ENCODE data around the gene AMT.

AMT gene

DNA sequence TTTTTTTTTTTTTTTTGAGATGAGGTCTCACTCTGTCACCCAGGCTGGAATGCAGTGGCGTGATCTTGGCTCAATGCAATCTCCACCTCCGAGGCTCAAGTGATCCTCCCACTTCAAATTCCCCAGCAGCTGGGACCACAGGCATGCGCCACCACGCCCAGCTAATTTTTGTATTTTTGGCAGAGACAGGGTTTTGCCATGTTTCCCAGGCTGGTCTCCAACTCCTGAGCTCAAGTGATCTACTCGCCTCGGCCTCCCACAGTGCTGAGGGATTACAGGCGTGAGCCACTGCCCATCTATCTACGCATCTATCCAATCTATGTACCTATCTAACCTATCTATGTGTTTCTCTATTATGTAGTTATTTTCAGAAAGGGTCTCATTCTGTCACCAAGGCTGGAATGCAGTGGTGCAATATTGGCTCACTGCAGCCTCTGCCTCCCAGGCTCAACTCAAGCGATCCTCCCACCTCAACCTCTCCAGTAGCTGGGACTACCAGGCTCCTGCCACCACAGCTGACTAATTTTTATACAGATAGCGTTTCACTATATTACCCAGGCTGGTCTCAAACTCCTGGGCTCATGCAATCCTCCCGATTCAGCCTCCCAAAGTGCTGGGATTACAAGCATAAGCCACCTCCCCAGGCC, 43.9 kb downstream of the AMT start:
- H3K27me3 ChIP-seq (ENCODE audit: insufficient read depth, low read length, poor library complexity, severe bottlenecking) = no peaks in the 10 kb centered on the region
- H3K79me2 ChIP-seq (ENCODE audit: insufficient read depth, low read length) = peaks cover 96% of the 10 kb centered on the region
- TF ChIP-seq, protein P1, sequence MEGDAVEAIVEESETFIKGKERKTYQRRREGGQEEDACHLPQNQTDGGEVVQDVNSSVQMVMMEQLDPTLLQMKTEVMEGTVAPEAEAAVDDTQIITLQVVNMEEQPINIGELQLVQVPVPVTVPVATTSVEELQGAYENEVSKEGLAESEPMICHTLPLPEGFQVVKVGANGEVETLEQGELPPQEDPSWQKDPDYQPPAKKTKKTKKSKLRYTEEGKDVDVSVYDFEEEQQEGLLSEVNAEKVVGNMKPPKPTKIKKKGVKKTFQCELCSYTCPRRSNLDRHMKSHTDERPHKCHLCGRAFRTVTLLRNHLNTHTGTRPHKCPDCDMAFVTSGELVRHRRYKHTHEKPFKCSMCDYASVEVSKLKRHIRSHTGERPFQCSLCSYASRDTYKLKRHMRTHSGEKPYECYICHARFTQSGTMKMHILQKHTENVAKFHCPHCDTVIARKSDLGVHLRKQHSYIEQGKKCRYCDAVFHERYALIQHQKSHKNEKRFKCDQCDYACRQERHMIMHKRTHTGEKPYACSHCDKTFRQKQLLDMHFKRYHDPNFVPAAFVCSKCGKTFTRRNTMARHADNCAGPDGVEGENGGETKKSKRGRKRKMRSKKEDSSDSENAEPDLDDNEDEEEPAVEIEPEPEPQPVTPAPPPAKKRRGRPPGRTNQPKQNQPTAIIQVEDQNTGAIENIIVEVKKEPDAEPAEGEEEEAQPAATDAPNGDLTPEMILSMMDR (conservative IDR thresholded peaks at IDR 0.05; ENCODE audit: low read length) = no peak
- TF ChIP-seq EZH2phosphoT487 (IDR thresholded peaks at IDR 0.05; ENCODE audit: borderline replicate concordance) = no peak
- no peak overlapping the region for H3K4me2 ChIP-seq (ENCODE audit: low read depth, low read length, poor library complexity, severe bottlenecking)
- H3K9ac ChIP-seq (ENCODE audit: low read depth, low read length, poor library complexity, severe bottlenecking) = no peak overlapping the region
- peaks cover 73% of the 10 kb centered on the region for H4K20me1 ChIP-seq (ENCODE audit: insufficient read depth, low read length, poor library complexity, severe bottlenecking)
- H3K9me3 ChIP-seq (ENCODE audit: insufficient read depth, low read depth, low read length) = no peaks in the 10 kb centered on the region
- H2AFZ ChIP-seq (ENCODE audit: low read length) = no peak overlapping the region
- no peak overlapping the region for H3K4me3 ChIP-seq (ENCODE audit: low read length, poor library complexity, severe bottlenecking)
- no peaks in the 10 kb centered on the region for H3F3A ChIP-seq (ENCODE audit: low read depth)
- H3K36me3 ChIP-seq (ENCODE audit: insufficient read depth, low read length) = peaks cover 23% of the 10 kb centered on the region; the same call in 1 of the 2 replicates
- H3K9me2 ChIP-seq (replicated peaks; ENCODE audit: low read depth, low read length) = no peaks in the 10 kb centered on the region
- no peaks in the 10 kb centered on the region for H3K4me1 ChIP-seq (ENCODE audit: insufficient read depth, low read length, poor library complexity, severe bottlenecking)

DNA sequence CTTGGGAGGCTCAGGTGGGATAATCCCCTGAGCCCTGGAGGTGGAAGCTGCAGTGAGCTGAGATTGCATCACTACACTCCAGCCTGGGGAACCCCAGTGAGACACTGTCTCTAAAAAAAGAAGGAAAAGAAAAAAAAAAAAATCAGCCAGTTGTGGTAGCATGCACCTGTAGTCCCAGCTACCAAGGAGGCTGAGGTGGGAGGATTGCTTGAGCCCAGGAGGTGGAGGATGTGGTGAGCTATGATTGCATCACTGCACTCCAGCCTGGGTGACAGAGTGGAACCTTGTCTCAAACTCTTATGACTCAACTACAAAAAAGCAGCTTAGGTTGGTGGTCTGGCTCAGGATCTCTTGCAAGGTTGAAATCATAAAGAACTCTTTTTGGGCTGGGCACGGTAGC, 44.8 kb downstream of the AMT start:
- H3K9me2 ChIP-seq (replicated peaks; ENCODE audit: low read depth, low read length) = no peaks in the 10 kb centered on the region
- no peaks in the 10 kb centered on the region for H3K9me3 ChIP-seq (ENCODE audit: insufficient read depth, low read depth, low read length)
- H3K9ac ChIP-seq (ENCODE audit: low read depth, low read length, poor library complexity, severe bottlenecking) = no peak overlapping the region
- no peaks in the 10 kb centered on the region for H3F3A ChIP-seq (ENCODE audit: low read depth)
- H3K4me1 ChIP-seq (ENCODE audit: insufficient read depth, low read length, poor library complexity, severe bottlenecking) = no peaks in the 10 kb centered on the region
- H3K79me2 ChIP-seq (ENCODE audit: insufficient read depth, low read length) = peaks cover 93% of the 10 kb centered on the region
- H3K4me3 ChIP-seq (ENCODE audit: low read length, poor library complexity, severe bottlenecking) = no peak overlapping the region
- TF ChIP-seq EZH2phosphoT487 (IDR thresholded peaks at IDR 0.05; ENCODE audit: borderline replicate concordance) = no peak
- TF ChIP-seq, protein P1 (conservative IDR thresholded peaks at IDR 0.05; ENCODE audit: low read length) = no peak
- no peak overlapping the region for H2AFZ ChIP-seq (ENCODE audit: low read length)
- peaks cover 31% of the 10 kb centered on the region; the same call in 1 of the 2 replicates for H3K36me3 ChIP-seq (ENCODE audit: insufficient read depth, low read length)
- H4K20me1 ChIP-seq (ENCODE audit: insufficient read depth, low read length, poor library complexity, severe bottlenecking) = peaks cover 73% of the 10 kb centered on the region
- no peaks in the 10 kb centered on the region for H3K27me3 ChIP-seq (ENCODE audit: insufficient read depth, low read length, poor library complexity, severe bottlenecking)
- H3K4me2 ChIP-seq (ENCODE audit: low read depth, low read length, poor library complexity, severe bottlenecking) = no peak overlapping the region

DNA sequence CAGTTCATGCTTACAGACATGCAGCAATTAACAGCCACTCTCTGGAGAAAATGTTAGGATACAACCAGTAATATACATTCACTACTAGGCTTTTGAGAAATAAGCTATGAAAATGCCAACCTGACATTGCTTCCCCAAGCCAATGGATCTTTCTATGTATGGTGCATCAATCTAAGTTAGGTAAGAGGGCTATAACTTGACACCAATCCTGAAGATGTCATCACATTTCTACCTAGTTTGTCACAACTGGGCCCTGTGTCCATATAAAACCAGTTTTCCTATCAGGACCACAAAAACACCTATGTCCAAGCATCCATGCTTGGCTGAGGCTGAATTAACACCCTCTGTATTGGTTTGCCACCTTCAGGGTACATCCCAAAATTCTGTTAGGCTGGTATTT, 50.3 kb downstream of the AMT start:
- TF ChIP-seq EZH2phosphoT487 (IDR thresholded peaks at IDR 0.05; ENCODE audit: borderline replicate concordance) = no peak
- peaks cover 66% of the 10 kb centered on the region for H3K79me2 ChIP-seq (ENCODE audit: insufficient read depth, low read length)
- no peaks in the 10 kb centered on the region for H3K27me3 ChIP-seq (ENCODE audit: insufficient read depth, low read length, poor library complexity, severe bottlenecking)
- no peaks in the 10 kb centered on the region for H3K9me3 ChIP-seq (ENCODE audit: insufficient read depth, low read depth, low read length)
- peaks cover 58% of the 10 kb centered on the region for H4K20me1 ChIP-seq (ENCODE audit: insufficient read depth, low read length, poor library complexity, severe bottlenecking)
- H3K36me3 ChIP-seq (ENCODE audit: insufficient read depth, low read length) = peaks cover 72% of the 10 kb centered on the region; the same call in 1 of the 2 replicates
- no peak overlapping the region for H3K9ac ChIP-seq (ENCODE audit: low read depth, low read length, poor library complexity, severe bottlenecking)
- no peaks in the 10 kb centered on the region for H3K9me2 ChIP-seq (replicated peaks; ENCODE audit: low read depth, low read length)
- H3K4me3 ChIP-seq (ENCODE audit: low read length, poor library complexity, severe bottlenecking) = no peak overlapping the region
- H3K4me2 ChIP-seq (ENCODE audit: low read depth, low read length, poor library complexity, severe bottlenecking) = no peak overlapping the region
- no peak overlapping the region for H2AFZ ChIP-seq (ENCODE audit: low read length)
- H3K4me1 ChIP-seq (ENCODE audit: insufficient read depth, low read length, poor library complexity, severe bottlenecking) = no peaks in the 10 kb centered on the region
- H3F3A ChIP-seq (ENCODE audit: low read depth) = no peaks in the 10 kb centered on the region

Measured in Loucy (cell line).